ENCODE measurements around the gene USB1.
"Not testable (repeated sequence)": the region's sequence is repeated elsewhere in the genome, so short reads cannot be mapped to it uniquely, and the experiment has no call there.

The USB1 gene

DNA sequence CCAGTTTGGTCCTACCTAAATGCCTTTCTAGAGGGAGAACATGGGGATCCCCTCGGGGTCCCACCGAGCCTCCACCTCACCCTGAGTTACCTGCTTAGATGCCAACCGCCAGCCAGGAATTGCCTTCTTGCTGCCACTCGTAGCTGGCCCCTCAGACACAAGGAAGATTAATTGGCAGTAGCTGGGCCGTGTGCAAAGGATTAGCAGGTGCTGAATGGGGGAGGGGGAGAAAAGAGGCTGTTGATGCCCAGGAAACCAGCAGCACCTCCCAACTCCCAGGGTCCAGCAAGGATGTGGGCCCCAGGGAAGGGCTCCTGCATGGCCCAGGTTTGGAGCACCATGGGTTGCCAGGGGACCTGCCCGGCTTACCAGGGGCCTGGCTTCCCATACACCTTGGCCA is 30.2 kb upstream of the USB1 start, which contains the start of gene CNGB1:
Gene CNGB1 (minus strand): TSS at position 159 of the 400 bp plus-strand sequence. CDS start 3,842 bp downstream, outside the sequence.
- no peak within 1 kb of the TSS for H3K9ac ChIP-seq (ENCODE audit: low read length)
- H3K27me3 ChIP-seq (ENCODE audit: control insufficient read depth, insufficient read depth, low read length) = no peaks in the 10 kb centered on the region
- no peak within 1 kb of the TSS for H3K4me3 ChIP-seq (ENCODE audit: low read length)
- no peaks in the 10 kb centered on the region for H3K9me3 ChIP-seq (ENCODE audit: control insufficient read depth, low read depth, low read length)
- H3K4me1 ChIP-seq (ENCODE audit: control insufficient read depth, low read depth, low read length) = no peaks in the 10 kb centered on the region
- no peaks in the 10 kb centered on the region for H3K36me3 ChIP-seq (ENCODE audit: control insufficient read depth, low read depth, low read length)
- no peak within 1 kb of the TSS for H3K27ac ChIP-seq (ENCODE audit: low read length)

DNA sequence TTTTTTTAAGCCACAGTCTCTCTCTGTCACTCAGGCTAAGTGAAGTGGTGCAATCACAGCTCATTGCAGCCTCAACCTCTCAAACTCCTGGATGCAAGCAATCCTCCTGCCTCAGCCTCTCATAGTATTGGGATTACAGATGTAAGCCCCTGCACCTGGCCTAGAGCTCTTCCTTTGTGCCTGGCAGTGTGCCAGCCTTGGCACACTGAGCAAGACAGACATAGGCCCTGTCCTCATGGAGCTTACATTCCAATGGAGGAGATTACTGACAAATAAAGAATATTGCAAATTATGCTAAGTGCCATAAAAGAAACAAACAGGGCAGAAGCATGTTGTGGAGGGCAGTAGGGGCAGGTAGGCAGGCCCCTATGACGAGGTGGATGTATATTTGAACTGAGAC is 29.4 kb upstream of the USB1 start:
- Histone ChIP-seq H3K9me3 (ENCODE audit: control insufficient read depth, low read depth, low read length) (no peaks in the 10 kb centered on the region), H3K9ac (ENCODE audit: low read length) (no peak overlapping the region), H3K27me3 (ENCODE audit: control insufficient read depth, insufficient read depth, low read length) (no peaks in the 10 kb centered on the region), H3K4me1 (ENCODE audit: control insufficient read depth, low read depth, low read length) (no peaks in the 10 kb centered on the region), H3K4me3 (ENCODE audit: low read length) (no peak overlapping the region), H3K27ac (ENCODE audit: low read length) (no peak overlapping the region), H3K36me3 (ENCODE audit: control insufficient read depth, low read depth, low read length) (no peaks in the 10 kb centered on the region)

DNA sequence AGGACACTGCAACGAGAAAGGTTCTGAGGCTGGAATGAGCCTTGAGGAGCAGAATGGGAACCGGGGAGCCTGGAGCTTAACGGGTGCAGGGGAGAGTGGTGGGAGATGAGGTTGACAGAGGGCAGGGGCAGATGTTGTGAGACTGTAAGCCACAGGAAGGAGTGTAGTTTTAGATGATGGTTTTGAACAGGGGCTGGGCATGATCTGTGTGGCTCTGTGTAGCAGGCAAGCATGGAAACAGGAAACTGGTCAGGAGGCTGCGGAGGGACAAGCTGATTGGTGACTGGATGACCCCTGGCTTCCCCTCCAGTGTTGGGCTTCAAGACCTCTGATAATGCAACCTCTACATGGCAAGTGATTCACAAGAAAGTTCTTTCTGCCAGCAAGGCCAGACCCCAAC is 28.9 kb upstream of the USB1 start:
- Histone ChIP-seq H3K27ac (ENCODE audit: low read length) (no peak overlapping the region), H3K27me3 (ENCODE audit: control insufficient read depth, insufficient read depth, low read length) (no peaks in the 10 kb centered on the region), H3K4me1 (ENCODE audit: control insufficient read depth, low read depth, low read length) (no peaks in the 10 kb centered on the region), H3K36me3 (ENCODE audit: control insufficient read depth, low read depth, low read length) (no peaks in the 10 kb centered on the region), H3K9ac (ENCODE audit: low read length) (no peak overlapping the region), H3K9me3 (ENCODE audit: control insufficient read depth, low read depth, low read length) (no peaks in the 10 kb centered on the region), H3K4me3 (ENCODE audit: low read length) (no peak overlapping the region)

DNA sequence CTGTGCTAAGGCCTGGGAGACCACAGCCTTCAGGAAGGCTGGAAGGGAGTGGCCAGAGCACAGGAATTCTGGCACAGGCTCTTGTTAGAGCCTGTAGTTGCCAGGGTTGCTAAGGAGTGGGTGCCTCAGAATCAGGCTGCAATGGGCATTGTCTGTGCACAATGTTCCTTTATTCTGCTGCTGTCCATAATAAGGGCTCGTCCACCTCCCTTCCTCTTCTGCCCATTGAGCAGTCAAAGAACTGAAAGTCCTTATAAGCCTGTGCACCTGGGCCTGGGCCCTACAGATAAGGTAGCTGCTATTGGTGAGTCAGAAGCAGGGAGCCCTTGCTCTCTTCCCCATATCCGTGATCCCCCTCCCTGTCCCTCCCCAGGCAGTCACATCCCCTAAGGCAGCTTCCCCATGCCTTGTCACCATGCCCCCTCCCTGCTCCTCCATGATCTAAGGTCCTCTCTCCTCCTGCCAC is 24.8 kb upstream of the USB1 start:
- no peak overlapping the region for H3K9ac ChIP-seq (ENCODE audit: low read length)
- no peaks in the 10 kb centered on the region for H3K4me1 ChIP-seq (ENCODE audit: control insufficient read depth, low read depth, low read length)
- no peaks in the 10 kb centered on the region for H3K9me3 ChIP-seq (ENCODE audit: control insufficient read depth, low read depth, low read length)

DNA sequence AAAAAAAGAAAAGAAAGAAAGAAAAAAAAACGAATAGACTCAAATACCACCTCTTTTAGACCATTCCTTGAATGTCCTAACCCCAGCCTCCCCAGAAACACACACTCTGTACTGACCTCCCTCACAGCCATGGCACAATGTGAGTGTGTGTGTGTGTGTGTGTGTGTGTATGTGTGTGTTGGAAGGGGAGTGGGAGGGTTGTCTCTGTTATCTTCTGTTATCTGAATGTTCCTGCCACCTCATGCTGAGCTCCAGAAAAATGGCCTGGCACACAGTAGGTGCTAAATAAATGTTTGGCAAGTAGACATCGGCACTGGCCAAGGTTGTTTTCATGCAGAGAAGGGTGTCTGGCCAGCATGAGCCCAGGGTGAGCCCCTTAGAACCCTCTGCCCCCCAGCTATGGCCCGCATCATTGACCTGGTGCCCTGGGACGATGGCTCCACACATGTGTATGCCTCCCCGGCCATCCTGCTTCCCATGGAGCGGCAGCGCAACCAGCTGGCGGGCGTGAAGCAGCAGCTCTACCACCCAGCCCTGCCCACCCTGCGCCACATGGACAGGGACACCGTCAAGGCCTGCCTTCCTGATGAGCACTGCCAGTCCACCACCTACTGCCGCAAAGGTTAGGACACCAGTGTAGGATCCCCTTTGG is 23.7 kb upstream of the USB1 start:
- Histone ChIP-seq H3K9me3 (ENCODE audit: control insufficient read depth, low read depth, low read length) (no peaks in the 10 kb centered on the region), H3K27me3 (ENCODE audit: control insufficient read depth, insufficient read depth, low read length) (no peaks in the 10 kb centered on the region), H3K4me1 (ENCODE audit: control insufficient read depth, low read depth, low read length) (no peaks in the 10 kb centered on the region), H3K27ac (ENCODE audit: low read length) (no peak overlapping the region), H3K36me3 (ENCODE audit: control insufficient read depth, low read depth, low read length) (no peaks in the 10 kb centered on the region), H3K4me3 (ENCODE audit: low read length) (no peak overlapping the region), H3K9ac (ENCODE audit: low read length) (no peak overlapping the region)

More for the DNA sequence above, 24.8 kb upstream of the USB1 start:
- Histone ChIP-seq H3K36me3 (ENCODE audit: control insufficient read depth, low read depth, low read length) (no peaks in the 10 kb centered on the region), H3K27ac (ENCODE audit: low read length) (no peak overlapping the region), H3K27me3 (ENCODE audit: control insufficient read depth, insufficient read depth, low read length) (no peaks in the 10 kb centered on the region), H3K4me3 (ENCODE audit: low read length) (no peak overlapping the region)

DNA sequence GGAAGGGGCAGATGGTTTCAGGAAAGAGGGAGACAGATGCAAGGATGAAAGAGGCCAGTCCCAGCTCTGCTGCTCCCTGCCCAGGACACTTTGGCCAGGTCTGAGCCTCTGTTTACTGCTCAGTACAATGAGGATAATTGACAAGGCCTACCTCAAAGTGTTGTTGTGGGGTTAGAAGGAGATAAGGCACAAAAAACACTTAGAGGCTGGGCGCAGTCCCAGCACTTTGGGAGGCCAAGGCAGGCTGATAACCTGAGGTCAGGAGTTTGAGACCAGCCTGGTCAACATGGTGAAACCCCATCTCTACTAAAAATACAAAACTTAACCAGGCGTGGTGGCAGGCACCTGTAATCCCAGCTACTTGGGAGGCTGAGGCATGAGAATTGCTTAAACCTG is 23.1 kb upstream of the USB1 start:
- not testable (repeated sequence) for H3K4me1 ChIP-seq (ENCODE audit: control insufficient read depth, low read depth, low read length); H3K9me3 ChIP-seq (ENCODE audit: control insufficient read depth, low read depth, low read length); H3K27me3 ChIP-seq (ENCODE audit: control insufficient read depth, insufficient read depth, low read length); H3K27ac ChIP-seq (ENCODE audit: low read length); H3K4me3 ChIP-seq (ENCODE audit: low read length); H3K9ac ChIP-seq (ENCODE audit: low read length); H3K36me3 ChIP-seq (ENCODE audit: control insufficient read depth, low read depth, low read length)

DNA sequence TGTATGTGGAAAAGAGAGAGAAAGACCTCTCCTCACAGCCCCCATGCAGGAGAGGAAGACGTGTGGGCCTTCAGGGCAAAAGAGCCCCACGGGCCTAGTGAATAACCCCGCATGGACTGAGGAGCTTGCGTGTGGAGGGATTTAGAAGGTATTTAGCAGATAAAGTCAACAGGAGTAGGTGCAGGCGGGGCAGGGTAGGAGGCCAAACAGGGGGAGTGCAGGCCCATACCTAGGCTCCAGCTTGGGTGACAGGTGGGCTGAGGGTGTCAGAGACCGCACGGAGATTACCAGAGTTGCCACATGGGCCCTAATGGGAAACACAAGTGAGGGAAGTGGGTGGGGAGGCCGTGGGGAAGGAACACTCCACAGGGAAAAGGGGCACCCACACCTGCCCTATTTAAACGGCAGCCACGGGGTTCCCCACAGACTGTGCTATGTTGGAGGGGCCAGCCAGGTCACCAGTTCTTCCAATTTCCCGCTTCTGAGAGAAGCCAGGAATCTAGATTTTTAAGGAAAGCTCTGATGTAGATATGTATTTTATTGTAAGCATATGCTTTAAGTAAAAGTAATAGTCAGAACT is 22.1 kb upstream of the USB1 start:
- H3K9me3 ChIP-seq (ENCODE audit: control insufficient read depth, low read depth, low read length) = no peaks in the 10 kb centered on the region
- H3K36me3 ChIP-seq (ENCODE audit: control insufficient read depth, low read depth, low read length) = no peaks in the 10 kb centered on the region
- H3K27ac ChIP-seq (ENCODE audit: low read length) = no peak overlapping the region
- no peak overlapping the region for H3K4me3 ChIP-seq (ENCODE audit: low read length)
- no peak overlapping the region for H3K9ac ChIP-seq (ENCODE audit: low read length)
- no peaks in the 10 kb centered on the region for H3K4me1 ChIP-seq (ENCODE audit: control insufficient read depth, low read depth, low read length)
- peaks cover 6% of the 10 kb centered on the region for H3K27me3 ChIP-seq (ENCODE audit: control insufficient read depth, insufficient read depth, low read length)

DNA sequence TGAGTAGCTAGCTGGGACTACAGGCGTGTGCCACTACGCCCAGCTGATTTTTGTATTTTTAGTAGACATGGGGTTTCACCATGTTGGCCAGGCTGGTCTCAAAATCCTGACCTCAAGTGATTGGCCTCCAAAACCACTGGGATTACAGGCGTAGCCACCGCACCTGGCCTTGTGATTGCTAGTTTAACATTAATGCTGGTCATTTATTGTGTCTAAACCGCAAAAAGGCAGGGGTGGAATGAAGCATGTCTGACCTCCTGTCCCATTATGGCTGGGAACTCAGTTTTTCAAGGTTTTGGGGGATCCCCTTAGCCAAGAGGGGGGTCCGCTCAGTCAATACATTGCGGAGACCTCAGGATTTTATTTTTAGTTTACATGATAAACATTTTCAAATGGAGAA is 19.6 kb upstream of the USB1 start:
- peaks cover 29% of the 10 kb centered on the region for H3K27me3 ChIP-seq (ENCODE audit: control insufficient read depth, insufficient read depth, low read length)
- no peaks in the 10 kb centered on the region for H3K4me1 ChIP-seq (ENCODE audit: control insufficient read depth, low read depth, low read length)
- H3K36me3 ChIP-seq (ENCODE audit: control insufficient read depth, low read depth, low read length) = no peaks in the 10 kb centered on the region
- no peaks in the 10 kb centered on the region for H3K9me3 ChIP-seq (ENCODE audit: control insufficient read depth, low read depth, low read length)
- H3K27ac ChIP-seq (ENCODE audit: low read length) = no peak overlapping the region
- H3K9ac ChIP-seq (ENCODE audit: low read length) = no peak overlapping the region
- no peak overlapping the region for H3K4me3 ChIP-seq (ENCODE audit: low read length)

DNA sequence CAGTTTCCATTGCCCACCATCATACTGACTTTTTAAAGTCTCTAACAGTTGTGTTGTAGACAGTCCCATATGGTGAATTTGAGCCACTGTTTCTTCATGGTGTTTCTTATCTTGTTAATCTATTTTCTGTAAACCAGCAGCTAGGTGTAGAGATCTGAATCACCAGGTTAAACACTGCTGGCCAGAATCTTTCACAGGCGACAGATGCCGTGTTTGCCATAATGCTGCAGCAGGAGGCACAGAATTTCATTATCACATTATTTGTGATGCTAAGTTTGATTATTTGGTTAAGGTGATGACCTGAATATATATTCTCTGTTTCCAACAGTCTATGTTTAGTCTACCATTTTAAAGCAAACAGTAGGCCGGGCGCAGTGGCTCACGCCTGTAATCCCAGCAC is 18.8 kb upstream of the USB1 start:
- Histone ChIP-seq H3K9ac (ENCODE audit: low read length) (no peak overlapping the region), H3K36me3 (ENCODE audit: control insufficient read depth, low read depth, low read length) (no peaks in the 10 kb centered on the region), H3K27me3 (ENCODE audit: control insufficient read depth, insufficient read depth, low read length) (peaks cover 37% of the 10 kb centered on the region), H3K4me3 (ENCODE audit: low read length) (no peak overlapping the region), H3K4me1 (ENCODE audit: control insufficient read depth, low read depth, low read length) (no peaks in the 10 kb centered on the region), H3K27ac (ENCODE audit: low read length) (no peak overlapping the region), H3K9me3 (ENCODE audit: control insufficient read depth, low read depth, low read length) (no peaks in the 10 kb centered on the region)

DNA sequence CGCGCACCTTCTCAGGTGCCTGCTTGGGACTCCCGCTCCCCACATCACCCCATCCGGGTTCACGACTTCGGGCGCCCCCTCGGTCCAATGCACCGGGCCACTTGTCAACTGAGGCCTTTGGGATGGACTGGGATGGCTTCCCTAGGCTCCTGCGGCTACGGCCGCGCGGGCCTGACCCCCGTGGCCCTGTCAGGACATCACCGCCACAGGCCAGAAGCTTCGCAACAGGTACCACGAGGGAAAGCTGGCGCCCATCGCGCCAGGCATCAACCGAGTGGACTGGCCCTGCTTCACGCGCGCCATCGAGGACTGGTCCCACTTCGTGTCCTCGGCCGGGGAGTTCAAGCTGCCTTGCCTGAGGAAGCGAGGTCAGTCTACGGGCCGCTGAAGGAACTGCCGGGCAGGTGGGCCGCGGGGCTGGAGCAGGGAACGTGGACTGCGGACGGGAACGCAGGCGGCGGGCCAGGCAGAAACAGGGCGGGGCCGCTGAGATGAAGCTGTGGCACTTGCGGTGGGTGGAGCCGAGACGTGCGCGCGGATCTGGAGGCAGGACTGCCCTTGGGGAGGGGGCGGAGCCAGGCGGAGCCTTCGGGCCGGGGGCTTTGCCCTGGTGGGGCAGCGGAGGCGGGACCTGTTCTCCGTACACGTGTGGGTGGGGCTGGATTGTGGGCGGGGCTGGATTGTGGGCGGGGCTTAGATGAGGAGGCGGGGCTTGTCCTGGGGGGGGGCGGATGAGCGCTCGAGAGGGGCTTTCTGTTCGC is 16.6 kb upstream of the USB1 start:
- H3K9me3 ChIP-seq (ENCODE audit: control insufficient read depth, low read depth, low read length) = no peaks in the 10 kb centered on the region
- no peak overlapping the region for H3K27ac ChIP-seq (ENCODE audit: low read length)
- peaks cover 42% of the 10 kb centered on the region for H3K27me3 ChIP-seq (ENCODE audit: control insufficient read depth, insufficient read depth, low read length)
- H3K36me3 ChIP-seq (ENCODE audit: control insufficient read depth, low read depth, low read length) = no peaks in the 10 kb centered on the region
- peak overlapping the region; percentile 68 for H3K4me3 ChIP-seq (ENCODE audit: low read length)
- H3K4me1 ChIP-seq (ENCODE audit: control insufficient read depth, low read depth, low read length) = no peaks in the 10 kb centered on the region
- no peak overlapping the region for H3K9ac ChIP-seq (ENCODE audit: low read length)

DNA sequence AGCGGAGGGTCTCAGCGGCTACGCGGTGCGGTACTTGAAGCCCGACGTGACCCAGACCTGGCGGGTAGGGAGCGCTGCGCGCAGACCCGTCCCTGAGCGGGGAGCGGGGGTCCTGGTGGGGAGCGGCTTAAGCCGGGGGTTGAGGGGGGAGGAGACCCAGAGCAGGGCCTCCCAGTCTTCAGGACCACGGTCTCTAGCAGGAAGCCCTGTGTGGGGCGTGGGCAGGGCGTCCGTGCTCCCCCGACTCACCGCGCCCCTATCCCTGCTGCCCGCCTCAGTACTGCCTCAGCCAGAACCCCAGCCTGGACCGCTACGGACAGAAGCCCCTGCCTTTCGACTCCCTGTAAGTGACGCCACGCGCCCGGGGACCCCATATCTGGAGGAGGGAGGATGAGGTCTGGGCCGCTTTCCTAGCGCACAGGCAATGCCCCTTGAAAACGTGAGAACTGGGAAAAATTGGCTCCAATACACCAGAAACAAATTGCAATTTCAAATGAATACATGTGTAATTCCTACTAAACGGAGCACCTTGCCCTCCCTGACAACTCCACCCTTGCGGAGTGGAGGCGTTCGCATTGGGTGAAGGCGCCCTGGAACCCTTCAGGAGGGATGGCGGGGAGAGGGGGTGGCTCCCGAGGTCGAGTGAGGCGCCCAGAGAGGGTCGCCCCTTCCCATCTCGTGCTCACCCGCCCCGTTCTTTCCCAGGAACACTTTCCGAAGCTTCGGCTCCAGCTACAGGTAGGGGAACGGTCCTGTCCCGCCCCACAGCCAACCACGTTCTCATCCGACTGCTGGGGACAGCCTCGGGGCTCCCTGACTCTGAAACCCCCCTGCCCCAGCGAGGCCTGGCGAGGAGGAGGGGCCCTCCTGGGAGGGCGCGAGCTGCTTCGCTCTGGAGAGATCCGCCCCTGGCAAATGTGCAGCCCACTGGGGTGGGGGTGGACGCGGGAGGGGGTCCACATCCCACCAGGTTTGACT is 15.7 kb upstream of the USB1 start:
- H3K4me1 ChIP-seq (ENCODE audit: control insufficient read depth, low read depth, low read length) = no peaks in the 10 kb centered on the region
- H3K4me3 ChIP-seq (ENCODE audit: low read length) = peak overlapping the region; percentile 68
- no peak overlapping the region for H3K9ac ChIP-seq (ENCODE audit: low read length)
- no peaks in the 10 kb centered on the region for H3K9me3 ChIP-seq (ENCODE audit: control insufficient read depth, low read depth, low read length)
- H3K27me3 ChIP-seq (ENCODE audit: control insufficient read depth, insufficient read depth, low read length) = peaks cover 42% of the 10 kb centered on the region
- no peaks in the 10 kb centered on the region for H3K36me3 ChIP-seq (ENCODE audit: control insufficient read depth, low read depth, low read length)
- H3K27ac ChIP-seq (ENCODE audit: low read length) = no peak overlapping the region
